H1 (cell line): Measurements from ENCODE around the gene SUGP1.

Source experiments
- CEBPB ChIP-seq: IDR thresholded peaks from 2 replicates; pipeline ENCODE4 v1.6.1; 2012; ENCODE audit warnings: low read depth, low read length
- CHD1 ChIP-seq: IDR thresholded peaks from 2 replicates; pipeline ENCODE4 v1.6.1; 2012; ENCODE audit warnings: low read depth, low read length, improper control_type of control experiment
- CHD2 ChIP-seq: IDR thresholded peaks from 2 replicates; pipeline ENCODE4 v1.6.1; 2012; ENCODE audit warnings: low read length, improper control_type of control experiment
- EP300 ChIP-seq, 2 experiments: IDR thresholded peaks; 1 replicate in 1 of 2; 2 replicates in 1 of 2; pipeline ENCODE4 v1.6.1; 2011 to 2012; ENCODE audit warnings: low read depth in 2 of 2, low read length in 2 of 2, mild to moderate bottlenecking in 2 of 2, borderline replicate concordance in 1 of 2, inconsistent platforms in 1 of 2, moderate library complexity in 1 of 2
- EZH2 ChIP-seq: fragments of 200-600 bp; sonication (generic); IDR thresholded peaks from 2 replicates; pipeline ENCODE4 v1.7.1; 2012; ENCODE audit warnings: low read depth, mild to moderate bottlenecking, moderate library complexity, low read length, inconsistent platforms; ENCODE audit not compliant: severe bottlenecking
- RNF2 ChIP-seq: fragments of 200-900, 300-1000 bp; sonication (generic); IDR thresholded peaks from 2 replicates; pipeline ENCODE4 v1.7.1; 2016; ENCODE audit warnings: borderline replicate concordance, low read depth, mild to moderate bottlenecking, antibody characterized with exemption, low read length; ENCODE audit not compliant: poor library complexity, severe bottlenecking; ENCODE audit errors: missing control alignments
- TCF12 ChIP-seq: IDR thresholded peaks from 2 replicates; pipeline ENCODE4 v1.6.1; 2011; ENCODE audit warnings: low read depth, mild to moderate bottlenecking, low read length
- TF ChIP-seq, protein P1 (sequence below): IDR thresholded peaks from 2 replicates; pipeline ENCODE4 v1.6.1; 2012; ENCODE audit warnings: inconsistent platforms

DNA sequence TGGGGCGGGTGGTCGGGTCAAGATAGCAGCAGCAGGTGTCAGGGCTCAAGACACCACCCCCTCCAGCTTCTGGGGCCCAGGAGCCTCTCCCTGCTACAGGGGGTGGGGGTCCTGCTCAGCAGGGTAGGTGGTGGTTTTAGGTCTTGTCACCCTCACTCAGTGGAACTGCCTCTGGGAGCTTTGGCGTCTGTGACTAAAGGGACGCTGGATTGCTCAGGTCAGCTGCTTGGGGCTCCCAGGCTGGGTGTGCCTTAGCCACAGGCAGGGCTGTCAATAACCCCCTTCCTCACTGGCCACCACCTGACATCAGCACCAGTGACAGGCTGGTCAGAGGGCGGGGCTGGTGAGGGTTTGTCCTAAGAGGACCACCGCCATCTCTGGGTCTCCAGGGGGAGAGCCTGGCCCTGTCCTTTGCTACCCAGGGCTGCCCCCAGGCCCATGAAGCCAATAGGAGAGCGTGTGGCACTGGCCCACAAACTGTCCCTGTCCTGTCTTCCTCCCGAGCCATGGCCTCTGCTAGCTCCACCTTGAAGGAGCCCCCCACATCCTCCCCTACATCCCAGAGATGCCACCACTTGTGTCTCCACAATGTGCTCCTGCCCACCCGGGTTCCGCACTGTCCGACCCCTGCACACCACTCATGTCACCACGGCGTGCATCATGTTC is 36.7 kb upstream of the SUGP1 start:
- no peak for TF ChIP-seq CEBPB
- no peak for TF ChIP-seq RNF2
- no peak for TF ChIP-seq CHD1
- no peak for TF ChIP-seq TCF12
- no peak for TF ChIP-seq CHD2
- TF ChIP-seq, protein P1, sequence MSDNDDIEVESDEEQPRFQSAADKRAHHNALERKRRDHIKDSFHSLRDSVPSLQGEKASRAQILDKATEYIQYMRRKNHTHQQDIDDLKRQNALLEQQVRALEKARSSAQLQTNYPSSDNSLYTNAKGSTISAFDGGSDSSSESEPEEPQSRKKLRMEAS, result no peak
- TF ChIP-seq EP300 (IDR thresholded peaks at IDR 0.05; ENCODE audit: borderline replicate concordance in 1 of 2, low read depth in 2 of 2, low read length in 2 of 2), result no peak
- TF ChIP-seq EZH2, result no peak
